ENCODE data around the gene SNAP23.

SNAP23 gene

DNA sequence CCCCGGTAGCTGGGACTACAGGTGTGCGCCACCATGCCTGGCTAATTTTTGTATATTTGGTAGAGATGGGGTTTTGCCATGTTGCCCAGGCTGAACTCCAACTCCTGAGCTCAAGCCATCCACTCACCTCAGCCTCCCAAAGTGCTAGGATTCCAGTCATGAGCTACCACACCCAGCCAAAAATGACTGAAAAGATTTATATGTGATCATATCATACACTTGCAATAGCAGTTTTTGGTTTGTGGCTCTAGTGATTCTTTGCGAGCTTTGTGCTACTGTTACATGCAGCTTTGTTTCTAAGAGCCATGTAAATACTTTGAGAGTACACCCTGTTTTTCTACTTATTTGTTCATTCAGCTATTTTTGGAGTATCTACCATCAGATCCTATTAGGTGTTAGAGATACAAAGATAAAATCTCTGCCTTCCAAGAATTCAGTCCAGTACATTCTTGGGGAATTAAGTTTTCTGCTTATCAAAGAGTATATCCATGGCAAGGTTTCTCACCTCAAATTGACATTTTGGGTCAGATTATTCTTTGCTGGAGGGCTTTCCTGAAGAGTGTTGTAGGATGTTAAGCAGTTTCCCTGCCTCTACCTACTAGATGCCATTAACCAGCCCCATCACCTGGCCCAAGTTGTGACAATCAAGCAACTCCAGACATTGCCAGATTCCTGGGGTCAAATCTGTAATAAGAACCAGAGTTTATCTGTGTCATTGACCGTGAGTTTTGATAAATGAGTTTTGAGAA is 15.0 kb downstream of the SNAP23 start:
- TF ChIP-seq ZFX (IDR thresholded peaks at IDR 0.05) (no peak), CTCF (conservative IDR thresholded peaks at IDR 0.05) (no peak)
- H3K27ac ChIP-seq: no peak overlapping the region

- no peak for TF ChIP-seq ZFX (IDR thresholded peaks at IDR 0.05)
- no peak for TF ChIP-seq CTCF (conservative IDR thresholded peaks at IDR 0.05)
- no peak overlapping the region for H3K27ac ChIP-seq
Observed at GRCh38 chr15:42511007-42511391, 15.6 kb downstream of the SNAP23 start.

DNA sequence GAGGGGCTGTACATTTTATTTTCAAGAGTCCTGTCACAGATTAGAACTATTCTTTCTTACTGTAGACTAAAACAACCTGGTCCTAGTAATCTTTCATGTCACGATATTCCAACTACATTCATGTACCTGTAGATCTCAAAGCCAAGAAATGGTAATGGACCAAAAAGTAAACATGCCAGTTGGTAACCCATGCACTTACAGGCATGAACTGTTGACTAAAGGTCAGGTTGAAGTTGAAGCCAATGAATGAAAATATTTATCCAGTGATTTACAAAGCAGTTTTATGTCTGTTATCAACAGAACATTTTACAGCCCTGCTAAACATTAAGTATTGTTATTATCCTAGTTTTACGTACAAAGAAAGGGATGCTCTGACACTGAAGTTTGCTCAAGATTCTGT is 27.9 kb downstream of the SNAP23 start:
- no peak overlapping the region for H3K27ac ChIP-seq
- TF ChIP-seq ZFX (IDR thresholded peaks at IDR 0.05): no peak
- TF ChIP-seq CTCF (conservative IDR thresholded peaks at IDR 0.05): no peak

- TF ChIP-seq CTCF (conservative IDR thresholded peaks at IDR 0.05) (no peak), ZFX (IDR thresholded peaks at IDR 0.05) (no peak)
- no peak overlapping the region for H3K27ac ChIP-seq
Observed at GRCh38 chr15:42528970-42529369, 33.5 kb downstream of the SNAP23 start.

DNA sequence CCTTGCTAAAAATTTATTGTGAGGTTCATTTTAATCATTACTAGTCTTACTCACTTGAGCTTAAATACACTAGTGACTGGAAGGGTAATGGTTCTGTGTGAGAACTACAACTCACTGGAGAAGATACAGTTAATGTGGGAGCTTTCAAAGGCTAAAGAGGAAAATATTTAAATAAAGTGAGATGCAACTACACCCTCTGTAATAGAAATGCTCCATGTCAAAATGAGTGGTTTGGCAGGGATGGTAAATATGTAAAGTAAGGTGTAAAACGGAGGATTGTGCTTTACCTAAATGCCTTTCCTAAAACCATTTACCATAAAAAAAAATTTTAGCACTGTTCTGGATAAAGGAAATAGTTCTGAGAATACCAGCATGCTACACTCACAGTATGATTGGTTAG is 37.8 kb downstream of the SNAP23 start:
- H3K27ac ChIP-seq: no peak overlapping the region
- TF ChIP-seq ZFX (IDR thresholded peaks at IDR 0.05) (no peak), CTCF (conservative IDR thresholded peaks at IDR 0.05) (no peak)

DNA sequence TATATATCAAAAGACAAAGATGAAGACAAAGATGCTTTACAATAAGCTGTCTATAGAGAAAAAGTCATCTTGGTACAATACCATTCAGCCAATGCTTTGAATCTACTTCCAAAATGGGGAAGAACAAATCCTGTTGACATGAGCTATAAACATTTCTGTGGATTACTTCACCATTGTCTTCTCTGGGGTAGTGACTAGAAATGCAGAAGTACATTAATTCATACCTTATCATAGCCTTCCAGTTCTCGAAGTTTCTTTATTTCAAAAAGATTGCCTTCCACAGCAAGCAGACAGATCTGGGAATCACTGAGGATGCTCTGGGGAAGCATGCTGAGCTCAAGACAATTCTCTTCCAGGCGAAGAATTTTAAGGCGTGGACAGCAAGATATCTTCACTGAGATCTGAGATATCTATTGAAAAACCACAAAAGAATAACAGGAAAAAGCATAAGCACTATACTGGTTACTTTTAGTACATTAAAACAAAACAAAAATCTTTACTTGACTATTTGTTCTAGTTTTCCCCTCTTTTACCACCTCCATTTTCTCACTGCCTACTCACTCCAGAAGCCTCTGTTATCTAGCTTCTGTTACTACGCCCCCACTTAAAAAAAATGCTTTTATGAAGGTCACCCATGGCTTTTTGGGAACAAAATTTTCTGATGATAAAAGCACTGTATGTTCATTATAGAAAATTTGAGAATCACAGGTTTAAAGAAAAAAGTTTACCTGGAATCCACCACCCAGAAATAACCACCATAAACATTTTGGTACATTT is 49.6 kb downstream of the SNAP23 start:
- no peak overlapping the region for H3K27ac ChIP-seq
- TF ChIP-seq CTCF (conservative IDR thresholded peaks at IDR 0.05) (no peak), ZFX (IDR thresholded peaks at IDR 0.05) (no peak)

DNA sequence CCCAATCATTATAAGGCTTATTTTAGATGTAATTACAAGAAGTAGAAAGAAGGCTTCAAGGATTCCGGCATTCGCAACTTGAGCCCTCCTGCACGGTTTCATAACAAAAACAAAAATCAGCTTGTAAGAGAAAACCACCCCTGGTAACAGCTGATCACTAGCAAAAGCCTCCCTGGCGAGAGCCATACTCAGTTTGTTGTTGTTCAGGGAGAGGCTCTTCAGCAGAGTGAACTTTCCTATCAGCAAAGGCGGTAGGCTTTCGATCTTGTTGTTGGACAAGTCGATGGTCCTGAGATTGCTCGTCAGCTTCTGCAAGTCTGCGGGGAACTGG is 52.4 kb downstream of the SNAP23 start:
- peak overlapping the region; percentile 82 for H3K27ac ChIP-seq
- TF ChIP-seq ZFX (IDR thresholded peaks at IDR 0.05) (no peak), CTCF (conservative IDR thresholded peaks at IDR 0.05) (no peak)

All from C4-2B (cell line).